Heart left ventricle (tissue), 16 donors: ENCODE results near the gene PCCA. TPM values are rescaled to one million over a fixed set of nuclear protein-coding genes. Genes with fewer than 3 reads are reported as not detected.
A peak's percentile ranks its signal among the peaks of the same experiment; 100 is the strongest.

Source experiments
- ATAC-seq, 4 donors: fragments of 200-7000 bp; cut with Tn5 transposase; one replicate each; pipeline ENCODE4 v1.9.1; 2020 to 2022; ENCODE audit warnings: moderate library complexity in 4 of 4, mild to moderate bottlenecking in 3 of 4, moderate number of reproducible peaks in 1 of 4
- DNase-seq, 5 donors: peaks; one replicate each; pipeline ENCODE4 v3.0.0-alpha.2; 2020
- H3K27ac ChIP-seq, 12 donors: fragments of 200-600 bp; sonication (generic) in 4 of 12; one replicate each; pipeline versions ENCODE4 v1.5.0 to v1.8.0; 2016 to 2022; ENCODE audit warnings: mild to moderate bottlenecking in 2 of 12
- H3K27me3 ChIP-seq, 9 donors: fragments of 200-600 bp; sonication (generic) in 2 of 9; one replicate each; pipeline versions ENCODE4 v1.5.1 to v1.8.0; 2016 to 2022; ENCODE audit warnings: mild to moderate bottlenecking in 3 of 9
- H3K36me3 ChIP-seq, 9 donors: fragments of 200-600 bp; sonication (generic) in 2 of 9; one replicate each; pipeline versions ENCODE4 v1.5.0 to v1.8.0; 2018 to 2022; ENCODE audit warnings: mild to moderate bottlenecking in 2 of 9
- H3K4me1 ChIP-seq, 12 donors: fragments of 200-600 bp; sonication (generic) in 4 of 12; one replicate each; pipeline versions ENCODE4 v1.5.0 to v1.8.0; 2016 to 2022; ENCODE audit warnings: mild to moderate bottlenecking in 3 of 12
- H3K4me3 ChIP-seq, 12 donors: fragments of 200-600 bp; sonication (generic) in 4 of 12; one replicate each; pipeline versions ENCODE4 v1.5.0 to v1.8.0; 2017 to 2022; ENCODE audit warnings: mild to moderate bottlenecking in 9 of 12, moderate library complexity in 4 of 12
- H3K9me3 ChIP-seq, 12 donors: fragments of 200-600 bp; sonication (generic) in 4 of 12; one replicate each; pipeline versions ENCODE4 v1.5.0 to v1.8.0; 2016 to 2022; ENCODE audit warnings: mild to moderate bottlenecking in 1 of 12
- POLR2A ChIP-seq, 2 donors: fragments of 450-650 bp; IDR thresholded peaks; one replicate each; pipeline ENCODE4 v1.6.1; 2017; ENCODE audit warnings: antibody characterized with exemption in 2 of 2, mild to moderate bottlenecking in 2 of 2, moderate library complexity in 2 of 2
- WGBS, 4 donors: extraction: QIAGEN DNeasy Blood & Tissue Kit in 2 of 4; methylation state at CpG; one replicate each; pipeline versions ENCODE4 v1.1.5 to v1.1.7; 2013 to 2018; 5-methylcytosine and 5-hydroxymethylcytosine counted together
- intact Hi-C, 10 donors: fragments of 100-400 bp; cut with DNase I; formaldehyde crosslinking; loops; one replicate each; pipeline versions ENCODE4 v1.11.1 to v1.14.2; 2022
- polyA plus RNA-seq, 2 donors: library from polyadenylated mRNA; stranded (reverse); fragments of 200-250 nt; gene quantifications; one replicate each; pipeline ENCODE4 v1.2.3, GENCODE V29; 2013
- total RNA-seq, 9 donors: library from RNA; depleted of rRNA in 2 of 9; stranded (reverse); fragments of >200 nt in 2 of 9; fragmentation: NEBNext Ultra II Directional in 3 of 9; extraction: Animal tissue kit (Norgen Biotek cat#: 25700) in 3 of 9; gene quantifications; one replicate each; pipeline versions ENCODE4 v1.1.0 to v1.2.4, GENCODE V29; 2016 to 2023
- TF ChIP-seq, protein P1 (sequence below), 12 donors: fragments of 200-600 bp; sonication (generic) in 4 of 12; IDR thresholded peaks; one replicate each; pipeline versions ENCODE4 v1.5.0 to v1.8.0; 2018 to 2022; ENCODE audit warnings: antibody characterized with exemption in 12 of 12, mild to moderate bottlenecking in 5 of 12
- donor health status: ischemic (EF 13 %, LVEDD 7.1; RV severe dilation, severe dysfunction).
- donor health status: healthy with polysubstance abuse.
- donor health status: DM: no; HTN: yes; CAD: no.
- donor health status: DM: no; HTN: no; CAD: no.
- donor health status: ischemic (EF 25% LVEDD 6.9; RV normal size, moderate dysfunction).
- donor health status: ischemic (EF 25% LVEDD 5.7; RV mildly dilated, moderate dysfunction).
- donor health status: healthy.
- donor health status: DM: yes; HTN: yes; CAD: no.
- donor health status: ischemic (EF 35%, LVEDD 5.7; RV mildly dilated, moderate dysfunction).
- donor health status: nonischemic (EF 11% LVEDD 7.7; RV severe dilation, severe dysfunction).
- donor health status: DM: yes; HTN: yes; CAD: no.
- donor health status: PGD.
- donor health status: ischemic (EF 29% LVEDD 5.4; RV normal size, mild dysfunction).
- donor health status: nonischemic (EF 23%, LVEDD 6.1; RV moderate dilation, normal function).

The PCCA gene
- total and polyA plus RNA-seq, 11 donors = 25.6 to 67.0 (median 40.9) TPM

DNA sequence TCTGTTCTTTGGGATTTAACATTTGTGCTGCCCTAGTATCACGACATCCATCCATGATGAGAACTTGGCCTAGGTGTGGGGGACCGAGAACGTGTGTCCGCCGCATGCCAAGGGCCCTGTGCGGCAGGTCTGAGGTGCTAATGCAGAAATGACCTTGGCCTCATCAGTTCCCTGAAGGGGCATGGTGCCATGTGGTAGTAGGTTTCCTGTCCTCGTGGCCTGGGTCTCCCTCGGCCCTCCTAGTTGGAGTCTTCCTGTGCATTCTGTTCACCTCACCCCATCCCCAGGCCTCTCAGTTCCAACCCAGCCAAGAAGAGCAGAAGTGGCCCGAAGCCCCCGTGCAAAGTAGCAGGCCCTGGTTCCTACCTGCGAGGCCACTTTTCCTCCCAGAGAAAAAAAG, 439.9 kb downstream of the PCCA start:
- no peak overlapping the region for H3K4me3 ChIP-seq
- H3K9me3 ChIP-seq = peaks cover 0 to 5% (median 0%) of the 10 kb centered on the region in 12 donors

DNA sequence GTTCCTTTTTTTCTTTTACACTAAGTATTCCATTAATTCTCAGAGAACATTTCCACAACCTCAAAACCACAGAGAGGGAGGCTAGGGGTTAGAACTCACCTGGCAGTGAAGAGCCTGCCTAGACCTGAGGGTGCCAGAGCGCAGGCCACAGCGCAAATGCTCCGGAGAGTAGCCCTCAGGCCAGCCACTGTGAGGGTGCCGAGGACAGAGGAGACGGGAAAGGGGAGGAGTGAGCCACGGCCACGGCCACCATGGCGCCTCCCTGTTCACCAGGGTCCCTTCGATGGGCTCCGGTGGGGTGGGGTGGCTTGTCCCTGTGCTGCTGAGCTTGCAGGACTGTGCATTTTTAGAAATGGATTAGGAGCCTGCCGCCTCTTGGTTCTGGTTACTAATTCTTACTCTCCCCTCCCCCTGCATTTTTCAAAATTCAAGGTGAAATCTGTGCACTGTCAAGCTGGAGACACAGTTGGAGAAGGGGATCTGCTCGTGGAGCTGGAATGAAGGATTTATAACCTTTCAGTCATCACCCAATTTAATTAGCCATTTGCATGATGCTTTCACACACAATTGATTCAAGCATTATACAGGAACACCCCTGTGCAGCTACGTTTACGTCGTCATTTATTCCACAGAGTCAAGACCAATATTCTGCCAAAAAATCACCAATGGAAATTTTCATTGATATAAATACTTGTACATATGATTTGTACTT, 440.9 kb downstream of the PCCA start:
- Histone ChIP-seq H3K36me3 (peaks cover 0 to 43% (median 25%) of the 10 kb centered on the region in 9 donors), H3K4me1 (no peaks in the 10 kb centered on the region), H3K9me3 (peaks cover 0 to 5% (median 0%) of the 10 kb centered on the region in 12 donors), H3K27ac (no peak overlapping the region), H3K4me3 (no peak overlapping the region), H3K27me3 (no peaks in the 10 kb centered on the region)
- ATAC-seq = no peak
- WGBS, 4 donors = 94 to 97% (median 95%) methylated on average over 15 of the region's 15 CpGs
- intact Hi-C loops = no loop called here
- TF ChIP-seq, protein P1, sequence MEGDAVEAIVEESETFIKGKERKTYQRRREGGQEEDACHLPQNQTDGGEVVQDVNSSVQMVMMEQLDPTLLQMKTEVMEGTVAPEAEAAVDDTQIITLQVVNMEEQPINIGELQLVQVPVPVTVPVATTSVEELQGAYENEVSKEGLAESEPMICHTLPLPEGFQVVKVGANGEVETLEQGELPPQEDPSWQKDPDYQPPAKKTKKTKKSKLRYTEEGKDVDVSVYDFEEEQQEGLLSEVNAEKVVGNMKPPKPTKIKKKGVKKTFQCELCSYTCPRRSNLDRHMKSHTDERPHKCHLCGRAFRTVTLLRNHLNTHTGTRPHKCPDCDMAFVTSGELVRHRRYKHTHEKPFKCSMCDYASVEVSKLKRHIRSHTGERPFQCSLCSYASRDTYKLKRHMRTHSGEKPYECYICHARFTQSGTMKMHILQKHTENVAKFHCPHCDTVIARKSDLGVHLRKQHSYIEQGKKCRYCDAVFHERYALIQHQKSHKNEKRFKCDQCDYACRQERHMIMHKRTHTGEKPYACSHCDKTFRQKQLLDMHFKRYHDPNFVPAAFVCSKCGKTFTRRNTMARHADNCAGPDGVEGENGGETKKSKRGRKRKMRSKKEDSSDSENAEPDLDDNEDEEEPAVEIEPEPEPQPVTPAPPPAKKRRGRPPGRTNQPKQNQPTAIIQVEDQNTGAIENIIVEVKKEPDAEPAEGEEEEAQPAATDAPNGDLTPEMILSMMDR (IDR thresholded peaks at IDR 0.05) = no peak
- TF ChIP-seq POLR2A (IDR thresholded peaks at IDR 0.05) = no peak
- DNase-seq = no peak

More for the DNA sequence above, 439.9 kb downstream of the PCCA start:
- ATAC-seq = no peak
- DNase-seq = no peak
- WGBS, 4 donors = 92 to 94% (median 92%) methylated on average over 11 of the region's 11 CpGs
- no peak for TF ChIP-seq POLR2A (IDR thresholded peaks at IDR 0.05)
- TF ChIP-seq, protein P1 (IDR thresholded peaks at IDR 0.05) = no peak
- intact Hi-C loops = no loop called here
- Histone ChIP-seq H3K36me3 (peaks cover 0 to 43% (median 25%) of the 10 kb centered on the region in 9 donors), H3K4me1 (no peaks in the 10 kb centered on the region), H3K27ac (no peak overlapping the region), H3K27me3 (no peaks in the 10 kb centered on the region)

DNA sequence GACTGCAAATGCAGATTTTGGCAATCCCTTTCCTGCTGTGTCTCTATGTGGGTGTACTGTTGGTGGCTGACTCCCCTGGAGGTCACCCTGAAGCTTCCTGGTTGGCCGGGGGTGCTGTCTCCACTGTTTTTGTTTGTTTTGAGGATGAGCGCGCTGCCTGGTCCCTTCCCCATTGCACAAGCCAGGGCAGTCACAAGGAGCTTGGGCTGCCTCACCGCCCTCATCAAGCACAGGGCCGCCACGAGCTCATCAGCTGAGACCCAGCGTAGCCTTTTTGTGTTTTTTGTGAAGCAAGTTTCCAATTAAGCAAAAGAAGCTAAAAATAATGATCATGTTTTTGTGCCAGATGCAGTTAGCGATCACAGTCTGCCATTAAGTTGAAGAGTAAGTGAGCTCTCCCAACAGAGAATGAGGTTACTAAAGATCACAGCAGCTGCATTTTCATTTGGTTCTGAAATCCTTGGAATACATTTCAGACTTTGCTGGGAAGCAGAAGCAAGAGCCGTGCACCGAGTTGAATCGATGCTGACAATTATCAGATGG, 441.8 kb downstream of the PCCA start:
- TF ChIP-seq POLR2A (IDR thresholded peaks at IDR 0.05) = no peak
- TF ChIP-seq, protein P1 (IDR thresholded peaks at IDR 0.05) = no peak
- H3K4me3 ChIP-seq = no peak overlapping the region
- peaks cover 0 to 5% (median 0%) of the 10 kb centered on the region in 12 donors for H3K9me3 ChIP-seq
- no peak for DNase-seq
- peaks cover 0 to 8% (median 0%) of the 10 kb centered on the region in 12 donors for H3K4me1 ChIP-seq
- WGBS, 4 donors = 79 to 87% (median 84%) methylated on average over 11 of the region's 11 CpGs
- intact Hi-C loops = no loop called here
- no peak for ATAC-seq
- no peak overlapping the region for H3K27ac ChIP-seq
- no peaks in the 10 kb centered on the region for H3K27me3 ChIP-seq
- H3K36me3 ChIP-seq = peaks cover 0 to 43% (median 25%) of the 10 kb centered on the region in 9 donors

DNA sequence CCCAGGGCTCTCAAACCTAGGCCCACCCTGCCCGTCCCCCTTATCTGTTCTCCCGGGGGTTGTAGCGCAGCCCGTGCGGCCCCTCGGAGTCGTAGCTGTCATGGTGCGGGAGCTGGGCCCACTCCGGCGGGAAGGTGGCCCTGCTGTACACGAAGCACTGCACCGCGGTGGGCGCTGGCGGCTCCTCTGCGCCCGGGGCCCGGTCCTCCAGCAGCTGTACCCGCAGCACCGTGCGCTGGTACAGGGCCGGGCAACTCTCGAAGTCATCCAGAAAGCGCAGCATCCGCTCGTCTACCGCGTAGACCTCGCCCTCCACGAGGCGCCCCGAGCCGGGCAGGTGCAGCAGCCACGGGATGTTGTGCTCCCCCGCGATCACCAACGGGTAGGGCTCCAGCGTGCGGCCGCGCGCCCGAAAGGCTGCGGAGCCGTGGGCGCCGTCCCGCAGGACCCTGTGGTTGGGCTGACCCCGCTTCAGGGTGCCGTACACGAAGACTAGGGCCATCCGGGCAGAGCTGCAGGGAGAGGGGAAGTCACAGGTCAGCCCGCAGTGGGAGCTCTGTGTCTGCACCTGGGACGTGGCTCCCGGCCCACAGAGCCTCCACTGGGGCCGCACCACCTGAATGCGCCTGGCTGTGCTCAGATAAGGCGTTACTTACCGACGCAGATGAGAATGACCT, 443.3 kb downstream of the PCCA start:
- Histone ChIP-seq H3K36me3 (peaks cover 0 to 37% (median 25%) of the 10 kb centered on the region in 9 donors), H3K9me3 (peaks cover 0 to 5% (median 0%) of the 10 kb centered on the region in 12 donors), H3K4me1 (peaks cover 0 to 10% (median 0%) of the 10 kb centered on the region in 12 donors), H3K4me3 (no peak overlapping the region), H3K27me3 (no peaks in the 10 kb centered on the region), H3K27ac (no peak overlapping the region)
- intact Hi-C loops = no loop called here
- no peak for TF ChIP-seq POLR2A (IDR thresholded peaks at IDR 0.05)
- TF ChIP-seq, protein P1 (IDR thresholded peaks at IDR 0.05) = no peak
- peak in 1 of 4 donors; percentile 33 for ATAC-seq
- DNase-seq = no peak
- WGBS, 4 donors = 95 to 97% (median 96%) methylated on average over 51 to 60 of the region's 60 CpGs
